Chondrocyte (in vitro differentiated cells): ENCODE data around the gene SERPINB1. TPM values are rescaled to one million over a fixed set of nuclear protein-coding genes. Genes with fewer than 3 reads are reported as not detected.

Experiments used
- DNase-seq: peaks from one replicate; pipeline ENCODE4 v3.0.0; 2021; ENCODE audit warnings: mixed read lengths, low spot score
- H3K27ac Mint-ChIP-seq: one replicate; pipeline ENCODE4 v1.8.0; 2021; ENCODE audit warnings: mild to moderate bottlenecking, moderate library complexity, mixed read lengths; ENCODE audit not compliant: unreplicated experiment
- H3K27me3 Mint-ChIP-seq: 2 replicates; pipeline ENCODE4 v1.8.0; 2021; ENCODE audit warnings: low read depth, mixed read lengths
- H3K36me3 Mint-ChIP-seq: 2 replicates; pipeline ENCODE4 v1.8.0; 2021; ENCODE audit warnings: low read depth, mixed read lengths
- H3K4me1 Mint-ChIP-seq: 2 replicates; pipeline ENCODE4 v1.8.0; 2021; ENCODE audit warnings: low read depth, mild to moderate bottlenecking, mixed read lengths
- H3K4me3 Mint-ChIP-seq: one replicate; pipeline ENCODE4 v1.8.0; 2021; ENCODE audit warnings: mild to moderate bottlenecking, moderate library complexity, mixed read lengths; ENCODE audit not compliant: unreplicated experiment
- H3K9me3 Mint-ChIP-seq: 2 replicates; pipeline ENCODE4 v1.8.0; 2021; ENCODE audit warnings: low read depth, mixed read lengths
- CTCF ChIP-seq: fragments of 200-600 bp; sonication (generic); IDR thresholded peaks from 2 replicates; pipeline ENCODE4 v1.5.0; 2021; ENCODE audit warnings: antibody characterized with exemption, mild to moderate bottlenecking, moderate library complexity
- total RNA-seq: library from RNA; stranded (reverse); gene quantifications from 3 replicates; pipeline ENCODE4 v1.2.1, GENCODE V29; 2021

SERPINB1 gene
- total RNA-seq, 1 donor from 2014 or later, result 9.1 TPM

GRCh38 chr6:2865694-2866151 is 24.1 kb upstream of the SERPINB1 start:
- TF ChIP-seq CTCF, result no peak
- Mint-ChIP-seq H3K9me3 (peaks cover 4% of the 10 kb centered on the region), H3K36me3 (no peaks in the 10 kb centered on the region), H3K27me3 (no peaks in the 10 kb centered on the region), H3K27ac (no peak overlapping the region), H3K4me3 (no peak overlapping the region), H3K4me1 (peaks cover 10% of the 10 kb centered on the region)
- no peak for DNase-seq

- Mint-ChIP-seq H3K36me3 (no peaks in the 10 kb centered on the region), H3K9me3 (peaks cover 4% of the 10 kb centered on the region), H3K4me3 (no peak overlapping the region), H3K4me1 (peaks cover 10% of the 10 kb centered on the region), H3K27ac (no peak overlapping the region), H3K27me3 (no peaks in the 10 kb centered on the region)
- DNase-seq, result no peak
- TF ChIP-seq CTCF, result no peak
Measured at GRCh38 chr6:2865270-2865669, 23.6 kb upstream of the SERPINB1 start.

- Mint-ChIP-seq H3K27ac (no peak overlapping the region), H3K27me3 (no peaks in the 10 kb centered on the region), H3K4me3 (no peak overlapping the region), H3K9me3 (no peaks in the 10 kb centered on the region), H3K4me1 (peaks cover 14% of the 10 kb centered on the region), H3K36me3 (no peaks in the 10 kb centered on the region)
- TF ChIP-seq CTCF, result no peak
- no peak for DNase-seq
Measured at GRCh38 chr6:2863901-2864300, 22.2 kb upstream of the SERPINB1 start.

- Mint-ChIP-seq H3K27me3 (no peaks in the 10 kb centered on the region), H3K9me3 (no peaks in the 10 kb centered on the region), H3K36me3 (no peaks in the 10 kb centered on the region), H3K4me1 (peaks cover 25% of the 10 kb centered on the region), H3K27ac (no peak overlapping the region), H3K4me3 (no peak overlapping the region)
- no peak for DNase-seq
- no peak for TF ChIP-seq CTCF
Measured at GRCh38 chr6:2862712-2863181, 21.1 kb upstream of the SERPINB1 start.

- Mint-ChIP-seq H3K27me3 (no peaks in the 10 kb centered on the region), H3K27ac (no peak overlapping the region), H3K4me3 (no peak overlapping the region), H3K9me3 (no peaks in the 10 kb centered on the region), H3K36me3 (no peaks in the 10 kb centered on the region), H3K4me1 (peaks cover 33% of the 10 kb centered on the region)
- no peak for TF ChIP-seq CTCF
- DNase-seq, result no peak
Measured at GRCh38 chr6:2861822-2862164, 20.1 kb upstream of the SERPINB1 start.
